Measurements from ENCODE around the gene SLC39A7. TPM values are rescaled to one million over a fixed set of nuclear protein-coding genes. Genes with fewer than 3 reads are reported as not detected.

The SLC39A7 gene
- total and polyA plus RNA-seq, 2 of the 13 experiments (the other 11 are each of a cell fraction or from before 2014, with no cell fraction given): 142 to 229 TPM

DNA sequence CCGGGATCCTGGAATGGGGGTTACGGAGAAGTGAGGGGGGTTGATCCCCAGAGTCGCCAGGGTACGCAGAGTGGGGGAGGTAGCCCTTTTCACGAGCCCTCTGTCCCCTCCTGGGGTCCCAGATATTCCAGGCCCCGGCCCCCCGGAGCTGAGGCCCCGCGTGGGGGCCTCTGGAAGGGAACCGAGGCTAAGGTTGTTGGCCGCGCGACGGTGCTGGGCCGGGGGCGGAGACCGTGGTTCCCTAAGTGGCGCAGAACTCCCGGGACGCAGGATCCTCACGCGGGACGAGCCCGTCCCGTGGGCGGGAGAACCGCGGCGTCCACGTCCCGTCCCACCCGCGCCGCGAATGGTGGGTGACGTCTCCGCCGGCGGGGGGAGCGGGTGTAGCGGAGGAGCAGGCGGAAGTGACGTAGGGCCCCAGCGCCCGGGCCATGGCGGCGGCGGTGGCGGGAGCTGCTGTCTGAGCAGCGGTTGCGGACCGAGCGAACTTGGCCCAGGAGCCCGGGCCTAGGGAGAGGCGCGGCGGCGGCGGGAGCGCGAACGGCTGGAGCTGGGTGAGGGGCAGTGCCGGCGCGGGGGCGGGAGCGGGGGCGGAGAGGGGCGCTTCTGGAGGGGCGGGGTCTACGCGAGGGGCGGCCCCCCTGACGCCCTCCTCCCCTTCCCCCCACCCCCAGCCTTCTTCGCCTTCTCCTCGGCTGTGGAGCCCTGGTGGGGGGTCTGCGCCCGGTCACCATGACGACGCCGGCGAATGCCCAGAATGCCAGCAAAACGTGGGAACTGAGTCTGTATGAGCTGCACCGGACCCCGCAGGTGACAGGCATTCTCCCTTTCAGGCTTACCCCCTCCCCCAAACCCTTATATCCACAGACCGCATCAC, 7.7 kb downstream of the SLC39A7 start, which contains the start of gene RING1 (continued):
- TF ChIP-seq TBX2 (CRISPR knock-in tag; IDR thresholded peaks at IDR 0.05; ENCODE audit: borderline replicate concordance) (peak; percentile 61; the same call in 1 of the 2 replicates), BRCA1 (CRISPR knock-in tag; IDR thresholded peaks at IDR 0.05) (peak; percentile 70; the same call in 1 of the 2 replicates), KDM5B (CRISPR knock-in tag; IDR thresholded peaks at IDR 0.05; ENCODE audit: borderline replicate concordance) (peak; percentile 98), ZNF749 (CRISPR knock-in tag; IDR thresholded peaks at IDR 0.05; ENCODE audit: borderline replicate concordance) (peak; percentile 89), SP2 (CRISPR knock-in tag; IDR thresholded peaks at IDR 0.05) (peak; percentile 72; the same call in 1 of the 2 replicates), NKX3-1 (CRISPR knock-in tag; IDR thresholded peaks at IDR 0.05) (peak; percentile 28; the same call in 1 of the 2 replicates), ZNF782 (CRISPR knock-in tag; IDR thresholded peaks at IDR 0.05; ENCODE audit: borderline replicate concordance) (no peak)
- TF ChIP-seq, protein P1, sequence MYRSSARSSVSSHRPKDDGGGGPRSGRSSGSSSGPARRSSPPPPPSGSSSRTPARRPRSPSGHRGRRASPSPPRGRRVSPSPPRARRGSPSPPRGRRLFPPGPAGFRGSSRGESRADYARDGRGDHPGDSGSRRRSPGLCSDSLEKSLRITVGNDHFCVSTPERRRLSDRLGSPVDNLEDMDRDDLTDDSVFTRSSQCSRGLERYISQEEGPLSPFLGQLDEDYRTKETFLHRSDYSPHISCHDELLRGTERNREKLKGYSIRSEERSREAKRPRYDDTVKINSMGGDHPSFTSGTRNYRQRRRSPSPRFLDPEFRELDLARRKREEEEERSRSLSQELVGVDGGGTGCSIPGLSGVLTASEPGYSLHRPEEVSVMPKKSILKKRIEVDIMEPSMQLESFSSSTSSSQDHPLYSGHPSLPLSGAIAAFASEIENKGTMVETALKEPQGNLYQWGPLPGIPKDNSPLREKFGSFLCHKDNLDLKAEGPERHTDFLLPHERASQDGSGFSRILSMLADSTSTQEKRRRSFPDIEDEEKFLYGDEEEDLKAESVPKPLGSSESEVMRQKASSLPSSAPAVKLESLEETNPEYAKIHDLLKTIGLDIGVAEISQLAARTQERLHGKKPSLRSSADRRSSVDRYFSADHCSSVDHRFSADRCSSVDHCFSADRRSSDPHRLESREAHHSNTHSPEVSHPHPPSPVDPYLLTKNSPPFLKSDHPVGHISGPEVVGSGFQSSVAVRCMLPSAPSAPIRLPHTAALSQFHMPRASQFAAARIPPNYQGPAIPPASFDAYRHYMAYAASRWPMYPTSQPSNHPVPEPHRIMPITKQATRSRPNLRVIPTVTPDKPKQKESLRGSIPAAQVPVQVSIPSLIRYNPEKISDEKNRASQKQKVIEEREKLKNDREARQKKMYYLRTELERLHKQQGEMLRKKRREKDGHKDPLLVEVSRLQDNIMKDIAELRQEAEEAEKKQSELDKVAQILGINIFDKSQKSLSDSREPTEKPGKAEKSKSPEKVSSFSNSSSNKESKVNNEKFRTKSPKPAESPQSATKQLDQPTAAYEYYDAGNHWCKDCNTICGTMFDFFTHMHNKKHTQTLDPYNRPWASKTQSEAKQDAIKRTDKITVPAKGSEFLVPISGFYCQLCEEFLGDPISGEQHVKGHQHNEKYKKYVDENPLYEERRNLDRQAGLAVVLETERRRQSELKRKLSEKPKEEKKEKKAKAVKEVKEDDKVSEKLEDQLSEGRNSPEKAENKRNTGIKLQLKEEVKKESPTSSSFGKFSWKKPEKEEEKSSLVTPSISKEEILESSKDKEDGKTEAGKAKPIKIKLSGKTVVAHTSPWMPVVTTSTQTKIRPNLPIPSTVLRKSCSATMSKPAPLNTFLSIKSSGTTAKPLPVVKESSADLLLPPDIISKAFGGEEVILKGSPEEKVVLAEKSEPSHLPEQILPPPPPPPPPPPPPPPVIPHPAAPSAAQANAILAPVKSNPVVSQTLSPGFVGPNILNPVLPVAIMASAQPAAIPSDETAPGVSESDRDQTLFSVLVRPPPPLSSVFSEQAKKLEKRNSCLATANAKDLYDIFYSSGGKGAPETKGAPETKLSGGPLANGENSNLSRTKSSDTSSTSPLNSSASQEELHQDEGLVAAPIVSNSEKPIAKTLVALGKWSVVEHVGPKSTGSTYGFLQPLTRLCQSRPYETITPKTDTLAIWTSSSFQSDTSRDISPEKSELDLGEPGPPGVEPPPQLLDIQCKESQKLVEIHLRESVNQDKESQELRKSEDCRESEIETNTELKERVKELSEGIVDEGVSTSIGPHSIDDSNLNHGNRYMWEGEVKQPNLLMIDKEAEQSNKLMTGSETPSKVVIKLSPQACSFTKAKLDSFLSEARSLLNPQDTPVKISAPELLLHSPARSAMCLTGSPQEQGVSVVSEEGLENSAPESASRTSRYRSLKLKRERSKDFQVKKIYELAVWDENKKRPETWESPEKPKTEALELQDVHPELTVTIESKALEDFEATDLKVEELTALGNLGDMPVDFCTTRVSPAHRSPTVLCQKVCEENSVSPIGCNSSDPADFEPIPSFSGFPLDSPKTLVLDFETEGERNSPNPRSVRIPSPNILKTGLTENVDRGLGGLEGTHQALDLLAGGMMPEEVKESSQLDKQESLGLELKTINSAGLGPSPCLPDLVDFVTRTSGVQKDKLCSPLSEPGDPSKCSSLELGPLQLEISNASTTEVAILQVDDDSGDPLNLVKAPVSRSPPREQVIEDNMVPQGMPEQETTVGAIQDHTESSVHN (CRISPR knock-in tag; IDR thresholded peaks at IDR 0.05): 0 out of 2 replicates have a peak, but pooled peaks have one; percentile 41
- TF ChIP-seq, protein P2, sequence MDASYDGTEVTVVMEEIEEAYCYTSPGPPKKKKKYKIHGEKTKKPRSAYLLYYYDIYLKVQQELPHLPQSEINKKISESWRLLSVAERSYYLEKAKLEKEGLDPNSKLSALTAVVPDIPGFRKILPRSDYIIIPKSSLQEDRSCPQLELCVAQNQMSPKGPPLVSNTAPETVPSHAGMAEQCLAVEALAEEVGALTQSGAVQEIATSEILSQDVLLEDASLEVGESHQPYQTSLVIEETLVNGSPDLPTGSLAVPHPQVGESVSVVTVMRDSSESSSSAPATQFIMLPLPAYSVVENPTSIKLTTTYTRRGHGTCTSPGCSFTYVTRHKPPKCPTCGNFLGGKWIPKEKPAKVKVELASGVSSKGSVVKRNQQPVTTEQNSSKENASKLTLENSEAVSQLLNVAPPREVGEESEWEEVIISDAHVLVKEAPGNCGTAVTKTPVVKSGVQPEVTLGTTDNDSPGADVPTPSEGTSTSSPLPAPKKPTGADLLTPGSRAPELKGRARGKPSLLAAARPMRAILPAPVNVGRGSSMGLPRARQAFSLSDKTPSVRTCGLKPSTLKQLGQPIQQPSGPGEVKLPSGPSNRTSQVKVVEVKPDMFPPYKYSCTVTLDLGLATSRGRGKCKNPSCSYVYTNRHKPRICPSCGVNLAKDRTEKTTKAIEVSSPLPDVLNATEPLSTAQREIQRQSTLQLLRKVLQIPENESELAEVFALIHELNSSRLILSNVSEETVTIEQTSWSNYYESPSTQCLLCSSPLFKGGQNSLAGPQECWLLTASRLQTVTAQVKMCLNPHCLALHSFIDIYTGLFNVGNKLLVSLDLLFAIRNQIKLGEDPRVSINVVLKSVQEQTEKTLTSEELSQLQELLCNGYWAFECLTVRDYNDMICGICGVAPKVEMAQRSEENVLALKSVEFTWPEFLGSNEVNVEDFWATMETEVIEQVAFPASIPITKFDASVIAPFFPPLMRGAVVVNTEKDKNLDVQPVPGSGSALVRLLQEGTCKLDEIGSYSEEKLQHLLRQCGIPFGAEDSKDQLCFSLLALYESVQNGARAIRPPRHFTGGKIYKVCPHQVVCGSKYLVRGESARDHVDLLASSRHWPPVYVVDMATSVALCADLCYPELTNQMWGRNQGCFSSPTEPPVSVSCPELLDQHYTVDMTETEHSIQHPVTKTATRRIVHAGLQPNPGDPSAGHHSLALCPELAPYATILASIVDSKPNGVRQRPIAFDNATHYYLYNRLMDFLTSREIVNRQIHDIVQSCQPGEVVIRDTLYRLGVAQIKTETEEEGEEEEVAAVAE (CRISPR knock-in tag; IDR thresholded peaks at IDR 0.05; ENCODE audit: borderline replicate concordance): peak; percentile 65; the same call in 1 of the 2 replicates
